Muscle of arm (tissue), 12 donors: ENCODE data around the gene GAS2L1. TPM values are rescaled to one million over a fixed set of nuclear protein-coding genes. Genes with fewer than 3 reads are reported as not detected.
"Not testable (repeated sequence)": the region's sequence is repeated elsewhere in the genome, so short reads cannot be mapped to it uniquely, and the experiment has no call there.

Experiments
- DNase-seq: peaks from one replicate; pipeline ENCODE4 v3.0.0-alpha.2; 2013
- polyA plus RNA-seq, 12 donors: library from polyadenylated mRNA; unstranded; fragments of 120-200 nt; gene quantifications; one replicate each; pipeline ENCODE4 v1.2.1, GENCODE V29; 2013; ENCODE audit not compliant: insufficient read length in 12 of 12

The GAS2L1 gene
- polyA plus RNA-seq, 12 donors: 6.4 to 21.8 (median 10.4) TPM; not detected in 1

- DNase-seq: no peak
Observed at GRCh38 chr22:29340566-29340965, 34.1 kb downstream of the GAS2L1 start.

DNA sequence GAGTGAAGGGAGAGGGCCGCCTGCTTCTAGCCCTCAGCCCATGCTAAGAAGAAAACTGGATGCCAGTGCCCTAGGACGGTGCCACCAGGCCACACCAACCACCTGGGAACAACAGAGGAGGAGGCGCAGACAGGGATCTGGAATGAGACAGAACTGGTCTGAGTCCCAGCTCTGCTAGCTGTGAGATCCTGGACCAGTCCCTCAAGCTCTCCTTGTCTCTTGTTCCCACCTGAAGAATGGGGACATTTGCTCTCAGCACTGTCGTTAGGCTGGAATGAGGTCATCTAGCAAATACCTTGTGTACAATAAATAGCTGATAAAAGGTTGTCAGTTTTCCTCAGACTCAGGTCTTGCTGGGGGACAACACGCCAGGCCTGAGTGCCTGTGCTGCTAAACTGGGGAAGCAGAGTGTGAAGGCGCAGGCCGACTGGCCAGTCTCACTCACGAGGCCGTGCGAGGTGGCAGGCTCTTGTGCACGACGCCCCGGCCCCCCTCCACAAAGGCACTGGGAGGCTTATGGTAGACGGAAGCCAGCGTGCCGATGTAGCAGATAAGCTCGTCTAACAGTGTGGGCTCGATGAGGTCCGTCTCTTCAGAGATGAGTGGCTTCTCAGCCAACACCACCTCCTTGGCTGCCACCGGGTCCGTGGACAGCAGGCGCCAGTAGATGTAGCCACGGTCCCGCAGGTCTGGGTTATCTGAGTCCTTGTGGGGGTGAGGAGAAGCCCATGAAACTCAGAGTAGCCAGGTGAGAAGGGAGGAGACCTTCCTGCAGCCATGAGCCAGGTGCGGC, 34.8 kb downstream of the GAS2L1 start:
- no peak for DNase-seq

- DNase-seq: no peak
Observed at GRCh38 chr22:29341849-29342127, 35.3 kb downstream of the GAS2L1 start.

- no peak for DNase-seq
Observed at GRCh38 chr22:29342177-29342576, 35.7 kb downstream of the GAS2L1 start.

DNA sequence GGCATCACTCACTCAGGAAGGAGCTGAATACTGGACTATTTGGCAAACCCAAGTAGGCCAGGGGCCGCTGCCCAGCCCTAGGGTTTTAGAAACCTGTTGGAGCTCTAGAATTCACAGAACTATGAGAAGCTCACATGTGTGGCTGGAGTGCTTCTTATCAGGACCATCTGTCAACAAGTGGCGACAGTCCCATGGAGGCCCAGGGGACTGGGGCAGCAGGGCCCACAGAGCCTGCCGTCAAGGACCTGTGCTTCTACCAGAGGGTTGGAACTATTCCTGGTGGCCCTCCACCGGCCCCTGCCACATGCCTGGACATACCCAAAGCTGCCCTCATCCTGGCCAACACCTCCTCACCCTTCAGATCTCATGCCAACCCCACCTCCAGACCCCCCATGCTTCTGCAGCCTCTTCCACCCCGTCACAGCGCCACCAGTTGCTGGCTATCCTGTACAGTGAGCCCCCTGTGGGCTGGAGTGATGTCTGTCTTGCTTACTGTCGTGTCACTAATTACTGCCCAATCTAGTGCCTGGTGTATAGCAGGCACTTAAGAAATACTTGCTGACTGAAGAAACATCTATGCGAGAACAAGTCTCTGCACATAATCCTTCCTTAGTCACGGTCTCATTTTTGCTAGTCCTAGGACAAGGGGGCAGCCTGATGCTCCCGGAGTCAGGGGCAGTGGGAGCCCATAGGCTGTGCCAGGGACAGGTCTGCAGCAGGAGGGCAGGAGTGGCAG, 36.3 kb downstream of the GAS2L1 start:
- no peak for DNase-seq

DNA sequence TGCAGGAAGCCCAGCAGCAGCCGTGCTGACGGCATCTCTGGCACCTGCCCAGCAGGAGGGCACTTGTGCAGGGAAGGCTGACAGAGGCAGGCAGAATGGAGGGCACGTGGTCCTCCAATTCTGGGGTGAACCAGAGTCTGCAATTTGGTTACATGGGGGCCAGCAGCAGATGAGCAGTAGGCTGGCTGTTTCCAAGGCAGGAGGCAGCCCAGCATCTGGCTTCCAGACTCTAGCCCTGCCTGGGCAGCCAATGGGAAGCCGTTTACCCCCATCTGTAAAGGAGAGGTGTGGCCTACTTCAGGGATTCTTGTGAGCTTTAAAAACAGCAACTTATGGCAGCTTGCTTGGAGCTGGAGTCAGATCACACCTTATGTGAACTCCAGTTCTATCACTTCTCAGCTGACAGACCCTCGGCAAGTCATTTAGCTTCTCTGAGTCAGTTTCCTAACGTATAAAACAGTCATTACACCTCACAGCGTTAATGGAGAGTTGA, 36.9 kb downstream of the GAS2L1 start:
- no peak for DNase-seq

- peak; percentile 51 for DNase-seq
Observed at GRCh38 chr22:29344137-29344536, 37.7 kb downstream of the GAS2L1 start.

- DNase-seq: not testable (repeated sequence)
Observed at GRCh38 chr22:29344889-29345288, 38.4 kb downstream of the GAS2L1 start.

- no peak for DNase-seq
Observed at GRCh38 chr22:29345932-29346331, 39.5 kb downstream of the GAS2L1 start.

DNA sequence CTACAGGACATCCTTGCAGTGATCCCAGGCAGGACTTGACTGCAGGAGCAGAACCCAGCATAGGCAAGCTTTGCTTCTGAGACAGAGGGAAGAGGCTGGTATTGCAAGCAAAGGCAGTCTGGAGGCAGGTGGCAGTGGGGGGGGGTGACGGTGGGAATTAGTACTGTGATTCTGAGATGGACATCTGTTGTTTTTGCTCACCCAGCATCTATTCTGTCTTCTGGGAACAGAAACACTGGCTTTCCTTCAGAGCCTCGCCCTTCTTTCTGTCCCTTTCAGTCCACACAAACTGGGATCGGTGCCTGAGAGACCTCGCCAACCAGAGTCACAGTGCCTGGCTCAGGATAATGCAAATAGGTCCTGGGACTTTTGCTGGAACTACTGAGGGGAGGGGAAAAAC, 40.2 kb downstream of the GAS2L1 start:
- no peak for DNase-seq

DNA sequence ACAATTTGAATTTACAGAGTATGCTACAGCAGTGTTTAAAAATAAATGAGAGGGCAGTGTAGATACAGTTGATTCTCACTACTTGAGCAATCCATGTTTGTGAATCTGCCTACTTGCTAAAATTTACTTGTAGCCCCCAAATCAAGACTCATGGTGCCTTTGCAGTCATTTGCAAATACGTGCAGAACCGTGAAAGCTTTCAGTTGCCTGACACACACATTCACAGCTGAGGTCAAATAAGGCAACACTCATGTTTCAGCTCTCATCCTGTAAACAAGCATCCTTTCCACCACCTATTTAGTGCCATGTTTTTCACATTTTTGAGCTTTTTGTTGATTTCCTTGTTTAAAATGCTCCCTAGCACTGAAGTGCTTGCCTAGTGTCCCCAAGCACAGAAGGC, 41.6 kb downstream of the GAS2L1 start:
- DNase-seq: no peak

GRCh38 chr22:29348956-29349355, 42.5 kb downstream of the GAS2L1 start:
- DNase-seq: no peak

GRCh38 chr22:29351042-29351441, 44.6 kb downstream of the GAS2L1 start:
- DNase-seq: no peak

- no peak for DNase-seq
Observed at GRCh38 chr22:29351891-29352290, 45.4 kb downstream of the GAS2L1 start.

- no peak for DNase-seq
Observed at GRCh38 chr22:29352778-29353177, 46.3 kb downstream of the GAS2L1 start.

GRCh38 chr22:29353286-29353685, 46.8 kb downstream of the GAS2L1 start:
- DNase-seq: no peak

DNA sequence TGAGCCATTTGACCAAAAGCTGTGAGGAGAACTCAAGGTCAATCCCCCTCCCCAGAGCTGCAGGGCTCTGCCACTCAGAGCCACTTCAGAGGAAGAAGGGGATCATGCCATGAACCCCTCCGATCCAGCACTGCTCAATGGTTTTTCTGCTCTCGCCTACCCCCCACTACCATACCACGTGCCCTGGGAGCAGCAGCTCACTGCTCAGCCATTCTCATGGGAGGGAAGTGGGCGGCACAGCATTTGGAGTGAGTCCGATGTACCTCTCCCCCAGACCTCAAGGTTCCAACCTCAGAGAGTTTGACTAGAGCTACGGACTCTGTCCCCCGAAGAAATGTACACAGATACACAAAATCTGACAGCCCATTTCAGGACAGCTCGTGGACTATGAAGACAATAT, 47.4 kb downstream of the GAS2L1 start:
- no peak for DNase-seq

DNA sequence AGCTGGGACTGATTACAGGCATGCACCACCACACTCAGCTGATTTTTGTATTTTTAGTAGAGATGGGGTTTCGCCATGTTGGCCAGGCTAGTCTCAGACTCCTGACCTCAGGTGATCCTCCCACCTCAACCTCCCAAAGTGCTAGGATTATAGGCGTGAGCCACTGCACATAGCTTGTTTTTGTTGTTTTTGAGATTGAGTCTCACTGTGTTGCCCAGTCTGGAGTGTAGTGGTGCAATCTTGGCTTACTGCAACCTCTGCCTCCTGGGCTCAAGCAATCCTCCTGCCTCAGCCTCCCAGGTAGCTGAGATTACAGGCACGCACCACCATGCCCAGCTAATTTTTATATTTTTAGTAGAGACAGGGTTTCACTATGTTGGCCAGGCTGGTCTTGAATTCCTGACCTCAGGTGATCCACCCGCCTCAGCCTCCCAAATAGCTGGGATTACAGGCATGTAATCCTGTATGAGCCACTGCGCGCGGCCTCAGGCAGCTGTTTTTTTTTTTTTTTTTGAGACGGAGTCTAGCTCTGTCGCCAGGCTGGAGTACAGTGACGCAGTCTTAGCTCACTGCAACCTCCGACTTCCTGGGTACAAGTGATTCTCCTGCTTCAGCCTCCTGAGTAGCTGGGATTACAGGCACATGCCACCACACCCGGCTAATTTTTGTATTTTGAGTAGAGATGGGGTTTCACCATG, 50.9 kb downstream of the GAS2L1 start:
- not testable (repeated sequence) for DNase-seq

DNA sequence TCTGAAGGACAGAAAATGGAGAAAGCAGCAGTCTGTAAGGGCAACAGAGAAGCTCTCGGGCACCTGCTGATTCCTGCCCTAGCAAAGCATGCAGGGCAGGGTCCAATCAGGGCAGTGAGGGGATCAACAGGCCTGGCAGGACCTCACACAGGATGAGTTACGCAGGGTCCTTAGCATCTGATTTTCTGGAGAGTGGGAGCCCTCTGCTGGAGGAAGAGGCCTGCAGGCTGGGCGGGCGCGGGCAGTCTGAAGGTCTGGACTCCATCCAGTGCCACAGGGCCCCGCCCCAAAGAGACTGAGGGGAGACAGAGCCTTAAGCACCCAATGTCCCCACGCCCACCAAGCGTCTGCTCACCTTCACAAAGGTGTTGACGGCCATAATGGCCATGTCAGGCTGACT, 53.0 kb downstream of the GAS2L1 start:
- DNase-seq: peak; percentile 51
